ENCODE results near the gene ELMO1.

The ELMO1 gene

GRCh38 chr7:36946401-36946739 is 502.3 kb downstream of the ELMO1 start:
- no peaks in the 10 kb centered on the region for H3K79me1 ChIP-seq (ENCODE audit: low read length)
- no peak overlapping the region for H3K4me2 ChIP-seq (ENCODE audit: low read length)
- peaks cover 2% of the 10 kb centered on the region for H3K4me1 ChIP-seq (ENCODE audit: control insufficient read depth, low read depth, low read length)
- H3K23ac ChIP-seq (ENCODE audit: low read length), result no peak overlapping the region
- no peak overlapping the region for H2AK5ac ChIP-seq (ENCODE audit: low read length)
- DNase-seq, result no peak
- H3K4ac ChIP-seq (ENCODE audit: low read depth, low read length), result no peak overlapping the region
- no peak overlapping the region for H2BK120ac ChIP-seq (ENCODE audit: low read depth, low read length)
- H4K5ac ChIP-seq (ENCODE audit: low read length), result no peak overlapping the region
- no peak overlapping the region for H4K8ac ChIP-seq (ENCODE audit: low read depth, low read length)
- no CpG with 5 or more reads among the region's 2 CpGs for WGBS (ENCODE audit: extremely low coverage, insufficient coverage, low lambda C conversion rate)
- no peak overlapping the region for H3K18ac ChIP-seq (ENCODE audit: low read length)
- no peaks in the 10 kb centered on the region for H3K36me3 ChIP-seq (ENCODE audit: control insufficient read depth, insufficient read depth, low read length)
- no peak overlapping the region for H3K4me3 ChIP-seq (ENCODE audit: low read length)
- H3K27ac ChIP-seq (ENCODE audit: low read depth, low read length), result no peak overlapping the region
- H2BK5ac ChIP-seq (ENCODE audit: low read length), result no peak overlapping the region
- no peak overlapping the region for H3K56ac ChIP-seq (ENCODE audit: low read length)
- no peaks in the 10 kb centered on the region for H3K27me3 ChIP-seq (ENCODE audit: insufficient read depth, low read length, poor library complexity)
- no peak overlapping the region for H3K9ac ChIP-seq (ENCODE audit: low read length)
- no peak overlapping the region for H2BK15ac ChIP-seq (replicated peaks; ENCODE audit: low read depth)
- H3K79me2 ChIP-seq (ENCODE audit: control insufficient read depth, insufficient read depth, low read length), result no peaks in the 10 kb centered on the region

- Histone ChIP-seq H3K4me3 (ENCODE audit: low read length) (no peak overlapping the region), H3K4me1 (ENCODE audit: control insufficient read depth, low read depth, low read length) (peaks cover 2% of the 10 kb centered on the region), H2BK15ac (replicated peaks; ENCODE audit: low read depth) (no peak overlapping the region), H3K4me2 (ENCODE audit: low read length) (no peak overlapping the region), H3K4ac (ENCODE audit: low read depth, low read length) (no peak overlapping the region), H3K18ac (ENCODE audit: low read length) (no peak overlapping the region), H3K36me3 (ENCODE audit: control insufficient read depth, insufficient read depth, low read length) (no peaks in the 10 kb centered on the region), H3K23ac (ENCODE audit: low read length) (no peak overlapping the region), H3K79me2 (ENCODE audit: control insufficient read depth, insufficient read depth, low read length) (no peaks in the 10 kb centered on the region), H2BK120ac (ENCODE audit: low read depth, low read length) (no peak overlapping the region), H2AK5ac (ENCODE audit: low read length) (no peak overlapping the region), H4K5ac (ENCODE audit: low read length) (no peak overlapping the region), H3K9ac (ENCODE audit: low read length) (no peak overlapping the region), H3K27me3 (ENCODE audit: insufficient read depth, low read length, poor library complexity) (no peaks in the 10 kb centered on the region), H3K79me1 (ENCODE audit: low read length) (no peaks in the 10 kb centered on the region), H3K27ac (ENCODE audit: low read depth, low read length) (no peak overlapping the region), H4K8ac (ENCODE audit: low read depth, low read length) (no peak overlapping the region), H2BK5ac (ENCODE audit: low read length) (no peak overlapping the region), H3K56ac (ENCODE audit: low read length) (no peak overlapping the region)
- no CpG with 5 or more reads among the region's 7 CpGs for WGBS (ENCODE audit: extremely low coverage, insufficient coverage, low lambda C conversion rate)
- no peak for DNase-seq
Measured at GRCh38 chr7:36945612-36946400, 502.9 kb downstream of the ELMO1 start.

- H3K4me3 ChIP-seq (ENCODE audit: low read length), result no peak overlapping the region
- H2BK120ac ChIP-seq (ENCODE audit: low read depth, low read length), result no peak overlapping the region
- H3K56ac ChIP-seq (ENCODE audit: low read length), result no peak overlapping the region
- H3K4me2 ChIP-seq (ENCODE audit: low read length), result no peak overlapping the region
- H2AK5ac ChIP-seq (ENCODE audit: low read length), result no peak overlapping the region
- H3K36me3 ChIP-seq (ENCODE audit: control insufficient read depth, insufficient read depth, low read length), result no peaks in the 10 kb centered on the region
- no peak overlapping the region for H4K8ac ChIP-seq (ENCODE audit: low read depth, low read length)
- no peak overlapping the region for H2BK15ac ChIP-seq (replicated peaks; ENCODE audit: low read depth)
- no peak overlapping the region for H2BK5ac ChIP-seq (ENCODE audit: low read length)
- DNase-seq, result no peak
- H3K23ac ChIP-seq (ENCODE audit: low read length), result no peak overlapping the region
- no peak overlapping the region for H4K5ac ChIP-seq (ENCODE audit: low read length)
- peaks cover 2% of the 10 kb centered on the region for H3K4me1 ChIP-seq (ENCODE audit: control insufficient read depth, low read depth, low read length)
- WGBS (ENCODE audit: extremely low coverage, insufficient coverage, low lambda C conversion rate), result no CpG with 5 or more reads among the region's 5 CpGs
- no peak overlapping the region for H3K4ac ChIP-seq (ENCODE audit: low read depth, low read length)
- H3K79me2 ChIP-seq (ENCODE audit: control insufficient read depth, insufficient read depth, low read length), result no peaks in the 10 kb centered on the region
- no peak overlapping the region for H3K18ac ChIP-seq (ENCODE audit: low read length)
- H3K79me1 ChIP-seq (ENCODE audit: low read length), result no peaks in the 10 kb centered on the region
- H3K27ac ChIP-seq (ENCODE audit: low read depth, low read length), result no peak overlapping the region
- H3K9ac ChIP-seq (ENCODE audit: low read length), result no peak overlapping the region
- H3K27me3 ChIP-seq (ENCODE audit: insufficient read depth, low read length, poor library complexity), result no peaks in the 10 kb centered on the region
Measured at GRCh38 chr7:36944838-36945237, 503.8 kb downstream of the ELMO1 start.

GRCh38 chr7:36943591-36944435 is 504.9 kb downstream of the ELMO1 start:
- H3K79me1 ChIP-seq (ENCODE audit: low read length), result no peaks in the 10 kb centered on the region
- H3K4ac ChIP-seq (ENCODE audit: low read depth, low read length), result no peak overlapping the region
- H3K23ac ChIP-seq (ENCODE audit: low read length), result no peak overlapping the region
- no peak overlapping the region for H3K4me2 ChIP-seq (ENCODE audit: low read length)
- no peaks in the 10 kb centered on the region for H3K79me2 ChIP-seq (ENCODE audit: control insufficient read depth, insufficient read depth, low read length)
- H2BK120ac ChIP-seq (ENCODE audit: low read depth, low read length), result no peak overlapping the region
- H3K56ac ChIP-seq (ENCODE audit: low read length), result no peak overlapping the region
- H3K27me3 ChIP-seq (ENCODE audit: insufficient read depth, low read length, poor library complexity), result no peaks in the 10 kb centered on the region
- no peaks in the 10 kb centered on the region for H3K4me1 ChIP-seq (ENCODE audit: control insufficient read depth, low read depth, low read length)
- H3K18ac ChIP-seq (ENCODE audit: low read length), result no peak overlapping the region
- DNase-seq, result no peak
- no CpG with 5 or more reads among the region's 8 CpGs for whole genome bisulfite sequencing (ENCODE audit: extremely low coverage, insufficient coverage, low lambda C conversion rate)
- no peaks in the 10 kb centered on the region for H3K36me3 ChIP-seq (ENCODE audit: control insufficient read depth, insufficient read depth, low read length)
- H3K4me3 ChIP-seq (ENCODE audit: low read length), result no peak overlapping the region
- no peak overlapping the region for H4K8ac ChIP-seq (ENCODE audit: low read depth, low read length)
- H3K9ac ChIP-seq (ENCODE audit: low read length), result no peak overlapping the region
- no peak overlapping the region for H2AK5ac ChIP-seq (ENCODE audit: low read length)
- no peak overlapping the region for H3K27ac ChIP-seq (ENCODE audit: low read depth, low read length)
- no peak overlapping the region for H2BK15ac ChIP-seq (replicated peaks; ENCODE audit: low read depth)
- H4K5ac ChIP-seq (ENCODE audit: low read length), result no peak overlapping the region
- H2BK5ac ChIP-seq (ENCODE audit: low read length), result no peak overlapping the region

- Histone ChIP-seq H4K5ac (ENCODE audit: low read length) (no peak overlapping the region), H3K27me3 (ENCODE audit: insufficient read depth, low read length, poor library complexity) (no peaks in the 10 kb centered on the region), H3K56ac (ENCODE audit: low read length) (no peak overlapping the region), H3K18ac (ENCODE audit: low read length) (no peak overlapping the region), H2BK15ac (replicated peaks; ENCODE audit: low read depth) (no peak overlapping the region), H2AK5ac (ENCODE audit: low read length) (no peak overlapping the region), H3K36me3 (ENCODE audit: control insufficient read depth, insufficient read depth, low read length) (no peaks in the 10 kb centered on the region), H3K23ac (ENCODE audit: low read length) (no peak overlapping the region), H2BK120ac (ENCODE audit: low read depth, low read length) (no peak overlapping the region), H3K79me1 (ENCODE audit: low read length) (no peaks in the 10 kb centered on the region), H3K27ac (ENCODE audit: low read depth, low read length) (no peak overlapping the region), H3K4me2 (ENCODE audit: low read length) (no peak overlapping the region), H3K4me3 (ENCODE audit: low read length) (no peak overlapping the region), H4K8ac (ENCODE audit: low read depth, low read length) (no peak overlapping the region), H3K4me1 (ENCODE audit: control insufficient read depth, low read depth, low read length) (no peaks in the 10 kb centered on the region), H2BK5ac (ENCODE audit: low read length) (no peak overlapping the region), H3K9ac (ENCODE audit: low read length) (no peak overlapping the region), H3K79me2 (ENCODE audit: control insufficient read depth, insufficient read depth, low read length) (no peaks in the 10 kb centered on the region), H3K4ac (ENCODE audit: low read depth, low read length) (no peak overlapping the region)
- no CpG with 5 or more reads among the region's 9 CpGs for WGBS (ENCODE audit: extremely low coverage, insufficient coverage, low lambda C conversion rate)
- no peak for DNase-seq
Measured at GRCh38 chr7:36942955-36943354, 505.7 kb downstream of the ELMO1 start.
